Neural progenitor cell (in vitro differentiated cells): ENCODE data around the gene ALPK1.

Experiments
- EZH2 ChIP-seq: fragments of 200-600 bp; sonication (generic); IDR thresholded peaks from 2 replicates; pipeline ENCODE4 v1.6.1; 2017; ENCODE audit warnings: antibody characterized with exemption, mild to moderate bottlenecking, moderate library complexity
- EZH2phosphoT487 ChIP-seq: fragments of 200-600 bp; sonication (generic); IDR thresholded peaks from 2 replicates; pipeline ENCODE4 v1.6.1; 2017; ENCODE audit warnings: antibody characterized with exemption
- TF ChIP-seq, protein P1 (sequence below): fragments of 200-600 bp; sonication (generic); IDR thresholded peaks from 2 replicates; pipeline ENCODE4 v1.5.1; 2017; ENCODE audit warnings: antibody characterized with exemption, mild to moderate bottlenecking

DNA sequence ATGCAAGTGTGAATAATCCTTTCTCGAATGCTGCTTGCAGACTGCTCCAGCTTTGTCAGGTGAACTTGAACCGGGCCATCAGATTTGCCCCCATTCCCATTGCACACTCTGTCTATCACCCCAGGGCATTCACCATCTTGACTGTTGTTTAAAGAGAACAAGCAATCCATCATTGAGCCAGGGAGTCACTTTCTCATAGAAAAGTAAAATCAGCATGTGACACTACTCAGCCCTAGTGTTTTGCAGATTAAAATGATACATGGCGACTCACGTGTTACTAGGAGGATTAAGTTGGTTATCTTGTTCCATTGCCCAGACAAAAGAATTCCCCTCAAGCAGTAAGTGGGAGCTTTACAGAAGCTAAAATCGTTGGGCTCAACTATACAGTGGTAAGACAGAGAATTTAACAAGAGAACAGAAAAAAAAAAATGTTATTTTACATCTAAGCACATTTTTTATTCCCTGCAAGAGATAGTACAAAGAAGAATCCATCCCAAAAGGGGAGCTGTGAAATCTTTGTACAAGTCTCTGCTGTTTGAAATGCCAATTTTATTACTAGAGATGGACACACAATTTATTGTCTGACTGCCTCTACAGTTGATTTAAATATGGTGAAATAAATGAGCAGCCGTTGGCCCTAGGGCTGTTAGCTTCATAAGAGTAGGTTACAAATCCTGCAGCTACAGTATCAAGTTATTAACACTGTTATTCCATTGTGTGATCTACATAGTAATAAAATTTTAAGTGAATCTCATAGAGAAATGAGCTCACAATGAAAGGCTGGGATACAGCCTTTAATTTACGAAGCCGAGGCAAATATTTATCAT lies 151.3 kb downstream of the ALPK1 start:
- TF ChIP-seq, protein P1, sequence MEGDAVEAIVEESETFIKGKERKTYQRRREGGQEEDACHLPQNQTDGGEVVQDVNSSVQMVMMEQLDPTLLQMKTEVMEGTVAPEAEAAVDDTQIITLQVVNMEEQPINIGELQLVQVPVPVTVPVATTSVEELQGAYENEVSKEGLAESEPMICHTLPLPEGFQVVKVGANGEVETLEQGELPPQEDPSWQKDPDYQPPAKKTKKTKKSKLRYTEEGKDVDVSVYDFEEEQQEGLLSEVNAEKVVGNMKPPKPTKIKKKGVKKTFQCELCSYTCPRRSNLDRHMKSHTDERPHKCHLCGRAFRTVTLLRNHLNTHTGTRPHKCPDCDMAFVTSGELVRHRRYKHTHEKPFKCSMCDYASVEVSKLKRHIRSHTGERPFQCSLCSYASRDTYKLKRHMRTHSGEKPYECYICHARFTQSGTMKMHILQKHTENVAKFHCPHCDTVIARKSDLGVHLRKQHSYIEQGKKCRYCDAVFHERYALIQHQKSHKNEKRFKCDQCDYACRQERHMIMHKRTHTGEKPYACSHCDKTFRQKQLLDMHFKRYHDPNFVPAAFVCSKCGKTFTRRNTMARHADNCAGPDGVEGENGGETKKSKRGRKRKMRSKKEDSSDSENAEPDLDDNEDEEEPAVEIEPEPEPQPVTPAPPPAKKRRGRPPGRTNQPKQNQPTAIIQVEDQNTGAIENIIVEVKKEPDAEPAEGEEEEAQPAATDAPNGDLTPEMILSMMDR: no peak
- TF ChIP-seq EZH2 (no peak), EZH2phosphoT487 (peak; percentile 54)
